Mucosa of rectum (tissue), 2 donors: ENCODE data around the gene SRP54.
"Not testable (repeated sequence)": the region's sequence is repeated elsewhere in the genome, so short reads cannot be mapped to it uniquely, and the experiment has no call there.

Experiments
- H3K27ac ChIP-seq, 2 donors: one replicate each; pipeline ENCODE4 v1.7.0; 2013; ENCODE audit warnings: inconsistent platforms in 2 of 2, low read depth in 2 of 2, low read length in 2 of 2
- H3K27me3 ChIP-seq, 2 donors: one replicate each; pipeline ENCODE4 v1.7.0; 2013; ENCODE audit warnings: low read length in 2 of 2; ENCODE audit not compliant: control insufficient read depth in 2 of 2, insufficient read depth in 2 of 2
- H3K36me3 ChIP-seq, 2 donors: one replicate each; pipeline ENCODE4 v1.7.0; 2013; ENCODE audit warnings: low read length in 2 of 2; ENCODE audit not compliant: control insufficient read depth in 2 of 2, insufficient read depth in 2 of 2
- H3K4me1 ChIP-seq, 2 donors: one replicate each; pipeline ENCODE4 v1.7.0; 2013; ENCODE audit warnings: low read length in 2 of 2, mild to moderate bottlenecking in 1 of 2; ENCODE audit not compliant: control insufficient read depth in 2 of 2, insufficient read depth in 2 of 2
- H3K4me3 ChIP-seq, 2 donors: one replicate each; pipeline ENCODE4 v1.7.0; 2013; ENCODE audit warnings: low read length in 2 of 2
- H3K9ac ChIP-seq, 2 donors: one replicate each; pipeline ENCODE4 v1.7.0; 2013; ENCODE audit warnings: low read length in 2 of 2, low read depth in 1 of 2, mild to moderate bottlenecking in 1 of 2
- H3K9me3 ChIP-seq, 2 donors: one replicate each; pipeline ENCODE4 v1.7.0; 2013; ENCODE audit warnings: low read length in 2 of 2; ENCODE audit not compliant: control insufficient read depth in 2 of 2
- donor health status: healthy.
- donor health status: Normal muscosa, but diverticular disease.

Gene SRP54

DNA sequence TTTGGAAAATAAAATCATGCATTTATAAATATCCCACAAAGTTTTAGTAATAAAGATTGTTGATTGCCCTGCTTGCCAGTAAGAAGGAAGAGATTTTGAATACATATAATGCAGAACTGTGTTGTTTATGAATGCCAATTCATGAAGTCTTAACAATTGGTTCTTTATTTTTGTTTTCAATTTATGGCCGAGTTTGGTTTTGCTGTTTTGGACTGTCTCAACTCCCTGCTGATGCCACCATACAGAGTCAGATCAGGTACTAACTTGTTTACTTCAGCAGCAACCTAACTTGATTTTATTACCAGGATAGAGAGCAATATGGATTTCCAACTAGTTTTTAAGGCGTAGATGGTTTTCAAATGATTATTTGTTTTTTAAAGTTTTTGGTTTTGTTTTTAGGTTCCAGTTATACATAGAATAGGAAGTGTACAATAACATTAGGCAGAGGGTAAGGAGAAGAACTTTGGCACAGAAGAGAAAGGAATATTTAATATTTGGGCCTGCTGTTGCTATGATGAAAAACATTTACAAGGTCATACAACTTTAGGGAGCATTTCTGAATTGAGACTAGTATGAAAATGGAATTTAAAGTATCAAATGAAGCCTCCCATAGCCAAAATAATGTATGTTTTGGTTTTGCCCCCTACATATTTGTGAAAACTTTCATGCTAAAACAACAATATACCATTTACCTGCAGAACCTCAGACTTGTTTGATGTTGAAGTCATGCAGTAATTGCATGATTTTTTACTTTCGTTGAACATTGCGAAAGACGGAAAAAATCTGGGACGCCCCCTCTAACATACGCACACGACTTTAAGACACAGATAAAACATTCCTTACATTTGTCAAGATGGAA lies 62.4 kb downstream of the SRP54 start:
- peaks cover 2 to 17% of the 10 kb centered on the region in 2 donors for H3K4me1 ChIP-seq
- peak overlapping the region; percentile 97 to 99 for H3K9ac ChIP-seq
- H3K27me3 ChIP-seq, result no peaks in the 10 kb centered on the region
- H3K27ac ChIP-seq, result peak overlapping the region; percentile 99
- no peaks in the 10 kb centered on the region for H3K36me3 ChIP-seq
- H3K9me3 ChIP-seq, result no peaks in the 10 kb centered on the region
- H3K4me3 ChIP-seq, result peak overlapping the region; percentile 81 to 92

DNA sequence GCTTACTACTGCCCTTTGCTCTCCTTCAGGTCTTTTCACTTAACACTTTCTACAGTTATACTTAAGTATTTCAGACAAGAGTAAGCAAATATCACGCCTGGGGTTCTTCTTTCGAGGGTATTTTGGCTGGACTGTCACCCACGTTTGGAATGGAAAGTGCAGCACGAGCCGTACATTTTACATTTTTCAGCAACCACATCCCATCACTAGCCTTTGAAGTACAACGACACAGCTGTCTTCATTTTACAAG lies 62.9 kb downstream of the SRP54 start:
- H3K4me3 ChIP-seq, result peak overlapping the region; percentile 81 to 92
- peaks cover 2 to 19% of the 10 kb centered on the region in 2 donors for H3K4me1 ChIP-seq
- peak overlapping the region; percentile 97 to 99 for H3K9ac ChIP-seq
- H3K27me3 ChIP-seq, result no peaks in the 10 kb centered on the region
- peaks cover 0 to 2% of the 10 kb centered on the region in 2 donors for H3K36me3 ChIP-seq
- peak overlapping the region; percentile 99 for H3K27ac ChIP-seq
- no peaks in the 10 kb centered on the region for H3K9me3 ChIP-seq

DNA sequence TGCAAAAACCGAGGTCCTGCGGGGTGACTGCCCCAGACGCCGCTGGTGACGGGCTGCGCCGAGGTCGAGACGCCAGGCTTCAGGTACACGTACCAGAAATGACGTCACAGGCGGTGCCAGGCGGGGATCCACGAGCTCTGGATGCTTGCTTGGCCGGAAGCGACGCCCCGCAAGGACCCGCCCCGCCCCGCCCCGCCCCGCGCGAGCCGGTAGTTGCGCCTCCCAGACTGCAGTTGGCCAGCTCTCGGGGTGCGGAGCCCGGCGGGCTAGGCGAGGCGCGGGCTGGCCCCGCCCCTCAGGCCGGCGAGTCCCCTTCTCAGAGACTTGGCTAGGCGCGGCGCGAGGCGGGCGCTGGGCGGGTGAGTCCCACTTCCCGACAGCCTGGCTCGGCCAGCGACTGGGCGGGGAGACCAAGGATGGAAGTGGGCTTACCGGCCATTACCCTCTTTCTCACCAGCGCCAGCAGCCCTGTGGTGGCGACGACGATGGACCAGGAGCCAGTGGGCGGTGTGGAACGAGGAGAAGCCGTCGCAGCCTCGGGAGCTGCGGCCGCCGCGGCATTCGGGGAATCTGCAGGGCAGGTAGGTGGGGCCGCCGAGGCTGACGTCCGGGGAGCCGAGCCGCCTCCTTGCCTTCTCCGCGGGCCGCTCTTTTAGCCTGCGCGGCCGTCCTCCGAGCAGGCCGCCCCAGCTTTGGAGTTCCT lies 63.4 kb downstream of the SRP54 start, which contains the start of gene FAM177A1:
TSS of gene FAM177A1 (plus strand) at position 225 of the 703 bp plus-strand sequence. CDS start at position 417, 192 bp downstream.
- Histone ChIP-seq H3K36me3 (peaks cover 0 to 4% of the 10 kb centered on the region in 2 donors), H3K27ac (peak within 1 kb of the TSS; percentile 99), H3K9me3 (no peaks in the 10 kb centered on the region), H3K4me1 (peaks cover 2 to 24% of the 10 kb centered on the region in 2 donors), H3K9ac (peak within 1 kb of the TSS; percentile 99), H3K27me3 (no peaks in the 10 kb centered on the region), H3K4me3 (peak within 1 kb of the TSS; percentile 92 to 97)

DNA sequence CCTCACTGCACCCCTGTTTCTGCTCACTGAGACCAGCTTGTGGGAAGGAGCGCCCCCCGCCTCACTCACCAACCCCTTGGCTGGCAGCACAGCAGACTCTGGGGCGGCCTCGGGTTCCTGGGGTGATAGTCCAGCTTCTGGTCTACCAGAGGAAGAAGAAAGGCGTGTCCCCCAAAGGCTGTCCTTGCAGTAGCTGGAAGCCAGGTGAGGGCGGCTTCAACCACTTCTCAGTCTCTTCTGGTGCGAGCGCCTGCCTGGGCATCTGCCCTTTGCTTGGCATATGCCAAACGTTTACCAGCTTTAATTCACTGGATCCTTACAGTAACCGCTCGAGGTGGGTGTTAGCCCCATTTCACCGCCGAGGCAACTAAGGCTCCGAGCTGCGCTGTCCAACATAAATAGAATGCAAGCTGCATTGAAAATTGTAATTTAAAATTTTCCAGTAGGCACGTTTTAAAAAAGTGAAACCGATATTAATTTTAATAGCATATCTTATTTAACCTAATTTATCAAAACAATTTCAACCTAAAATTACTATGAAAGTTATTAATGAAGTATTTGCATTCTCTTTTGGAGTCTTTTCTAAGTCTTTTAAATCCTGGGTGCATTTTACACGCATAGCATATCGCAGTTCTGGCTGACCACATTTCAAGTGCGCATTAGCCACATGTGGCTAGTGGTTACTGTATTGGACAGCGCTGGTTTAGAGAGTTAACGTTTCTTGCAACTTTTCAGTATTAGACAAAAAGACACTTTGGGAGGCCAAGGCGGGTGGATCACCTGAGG lies 64.2 kb downstream of the SRP54 start:
- H3K9ac ChIP-seq, result peak overlapping the region; percentile 95 to 99
- H3K27me3 ChIP-seq, result no peaks in the 10 kb centered on the region
- peak overlapping the region; percentile 92 to 97 for H3K4me3 ChIP-seq
- peak overlapping the region; percentile 99 for H3K27ac ChIP-seq
- H3K9me3 ChIP-seq, result no peaks in the 10 kb centered on the region
- peaks cover 2 to 28% of the 10 kb centered on the region in 2 donors for H3K4me1 ChIP-seq
- H3K36me3 ChIP-seq, result peaks cover 0 to 4% of the 10 kb centered on the region in 2 donors

DNA sequence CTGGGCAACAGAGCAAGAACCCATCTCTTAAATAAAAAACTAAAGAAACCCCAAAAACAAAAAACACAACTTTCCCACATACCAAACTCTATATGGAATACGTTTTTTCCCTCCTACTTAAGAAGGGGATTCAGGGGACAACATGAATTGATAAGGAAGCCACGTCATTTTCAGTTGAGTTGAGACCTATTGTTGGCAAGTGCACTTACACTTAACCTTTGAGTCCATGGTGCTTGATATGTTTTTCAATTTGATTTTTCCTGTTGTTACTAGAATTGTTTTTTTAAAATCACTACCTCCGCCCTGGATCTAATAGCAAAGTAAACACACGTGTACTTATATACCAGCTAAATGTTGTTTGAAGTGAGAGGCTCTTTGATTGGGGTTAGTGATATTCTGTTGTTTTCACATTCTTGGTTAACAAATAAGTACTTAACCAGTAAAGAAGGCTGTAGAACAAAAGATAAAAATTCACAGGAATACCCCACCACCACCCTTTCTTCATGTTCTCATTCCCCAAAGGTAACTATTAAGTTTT lies 65.3 kb downstream of the SRP54 start:
- Histone ChIP-seq H3K4me3 (peak overlapping the region; percentile 92 to 97), H3K9ac (peak overlapping the region; percentile 34 to 99), H3K36me3 (peaks cover 0 to 5% of the 10 kb centered on the region in 2 donors), H3K9me3 (no peaks in the 10 kb centered on the region), H3K4me1 (peaks cover 2 to 28% of the 10 kb centered on the region in 2 donors), H3K27ac (peak overlapping the region; percentile 99), H3K27me3 (no peaks in the 10 kb centered on the region)

DNA sequence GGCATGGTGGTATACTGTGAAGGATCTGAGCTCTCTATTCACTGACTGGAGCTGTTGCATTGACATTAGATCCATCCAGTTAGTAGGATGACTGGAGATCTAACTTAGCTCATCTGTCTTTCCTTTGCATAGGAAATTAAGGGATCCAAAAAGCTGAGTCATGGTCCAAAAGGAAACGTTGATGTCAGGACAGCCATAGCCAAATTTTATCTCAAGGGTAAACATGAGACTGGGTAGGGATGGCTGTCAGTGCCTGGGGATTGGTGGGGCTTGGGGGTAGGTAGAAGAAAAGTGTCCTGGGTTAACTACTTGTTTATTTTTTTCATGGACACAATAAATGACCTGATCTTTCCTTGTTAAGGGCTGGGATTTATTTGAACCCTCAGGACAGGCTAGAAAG lies 67.9 kb downstream of the SRP54 start:
- Histone ChIP-seq H3K9me3 (no peaks in the 10 kb centered on the region), H3K4me3 (no peak overlapping the region), H3K27ac (peak overlapping the region in 1 of 2 donors; percentile 81), H3K4me1 (peaks cover 2 to 21% of the 10 kb centered on the region in 2 donors), H3K27me3 (no peaks in the 10 kb centered on the region), H3K36me3 (peaks cover under 1 to 16% of the 10 kb centered on the region in 2 donors), H3K9ac (no peak overlapping the region)

DNA sequence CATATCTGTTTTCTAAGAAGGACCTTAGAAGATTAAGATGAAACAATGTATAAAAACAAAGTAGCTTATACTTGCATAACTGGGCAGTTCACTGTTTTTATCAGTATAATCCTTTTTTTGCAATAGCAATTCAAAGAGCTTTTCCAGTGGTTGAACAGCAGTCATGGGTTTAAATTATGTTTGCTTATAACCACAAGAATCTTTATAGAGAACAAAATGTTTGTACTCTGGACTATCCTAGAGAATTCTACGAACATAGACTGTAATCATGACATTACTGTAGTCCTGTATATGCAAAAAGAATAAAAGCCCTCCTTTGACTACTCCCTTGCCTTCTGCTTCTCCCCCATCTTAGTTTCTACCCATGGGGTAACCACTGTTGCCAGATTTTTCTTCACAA lies 69.0 kb downstream of the SRP54 start:
- no peaks in the 10 kb centered on the region for H3K27me3 ChIP-seq
- H3K9ac ChIP-seq, result peak overlapping the region in 1 of 2 donors; percentile 26
- no peaks in the 10 kb centered on the region for H3K9me3 ChIP-seq
- H3K4me1 ChIP-seq, result peaks cover 2 to 20% of the 10 kb centered on the region in 2 donors
- peaks cover 4 to 17% of the 10 kb centered on the region in 2 donors for H3K36me3 ChIP-seq
- no peak overlapping the region for H3K4me3 ChIP-seq
- H3K27ac ChIP-seq, result peak overlapping the region; percentile 71 to 81

DNA sequence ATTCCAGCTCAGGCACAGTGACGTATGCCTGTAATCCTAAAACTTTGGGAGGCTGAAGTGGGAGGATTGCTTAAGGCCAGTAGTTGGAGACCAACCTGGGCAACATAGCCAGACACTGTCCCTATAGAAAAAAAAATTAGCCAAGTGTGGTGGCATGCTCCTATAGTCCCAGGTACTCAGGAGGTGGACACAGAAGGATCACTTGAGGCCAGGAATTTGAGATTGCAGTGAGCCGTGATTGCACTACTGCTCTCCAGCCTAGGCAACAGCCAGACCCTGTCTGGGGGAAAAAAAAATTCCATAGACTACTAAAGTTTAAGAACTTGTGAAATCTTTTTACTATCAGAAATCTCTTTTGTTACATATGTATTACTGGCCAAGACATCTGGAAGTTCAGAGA lies 69.8 kb downstream of the SRP54 start:
- H3K9me3 ChIP-seq, result no peaks in the 10 kb centered on the region
- no peaks in the 10 kb centered on the region for H3K27me3 ChIP-seq
- no peak overlapping the region for H3K9ac ChIP-seq
- no peak overlapping the region for H3K4me3 ChIP-seq
- H3K36me3 ChIP-seq, result peaks cover 11 to 23% of the 10 kb centered on the region in 2 donors
- peaks cover 2 to 20% of the 10 kb centered on the region in 2 donors for H3K4me1 ChIP-seq
- H3K27ac ChIP-seq, result no peak overlapping the region

DNA sequence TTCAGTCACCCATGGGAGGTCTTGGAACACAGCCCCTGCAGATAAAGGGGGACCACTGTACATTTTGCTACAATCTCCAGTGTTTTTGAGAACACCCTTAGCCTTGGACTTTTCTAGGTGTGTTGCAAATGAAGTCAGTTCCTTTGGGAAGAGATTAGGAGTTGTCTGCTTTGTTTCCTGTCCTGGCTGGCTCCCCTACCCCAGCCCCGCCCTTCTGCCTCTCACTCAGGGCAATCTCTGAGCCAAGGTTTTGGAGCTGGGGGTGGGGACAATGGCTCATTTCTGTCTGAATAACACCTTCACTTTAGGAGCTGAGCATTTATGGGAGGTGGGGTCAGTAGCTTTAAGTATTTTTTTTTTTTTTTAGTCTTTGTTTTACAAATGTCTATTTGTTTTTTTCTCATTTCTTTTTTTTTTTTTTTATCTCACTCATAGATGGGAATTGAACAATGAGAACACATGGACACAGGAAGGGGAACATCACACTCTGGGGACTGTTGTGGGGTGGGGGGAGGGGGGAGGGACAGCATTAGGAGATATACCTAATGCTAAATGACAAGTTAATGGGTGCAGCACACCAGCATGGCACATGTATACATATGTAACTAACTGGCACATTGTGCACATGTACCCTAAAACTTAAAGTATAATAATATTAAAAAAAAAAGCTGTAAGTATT lies 78.5 kb downstream of the SRP54 start:
- H3K4me1 ChIP-seq, H3K9ac ChIP-seq, H3K9me3 ChIP-seq, H3K27me3 ChIP-seq: not testable (repeated sequence)
- Histone ChIP-seq H3K4me3 (peak overlapping the region in 1 of 2 donors; percentile 20), H3K36me3 (peaks cover 21 to 27% of the 10 kb centered on the region in 2 donors), H3K27ac (peak overlapping the region; percentile 52 to 68)
